NCI-H345 (cell line): ENCODE measurements around the gene CT45A3.
"Not testable (repeated sequence)": the region's sequence is repeated elsewhere in the genome, so short reads cannot be mapped to it uniquely, and the experiment has no call there.

Experiments
- DNase-seq: peaks from one replicate; lab custom pipeline; 2025; lab: John Stamatoyannopoulos, UW

CT45A3 gene, protein sequence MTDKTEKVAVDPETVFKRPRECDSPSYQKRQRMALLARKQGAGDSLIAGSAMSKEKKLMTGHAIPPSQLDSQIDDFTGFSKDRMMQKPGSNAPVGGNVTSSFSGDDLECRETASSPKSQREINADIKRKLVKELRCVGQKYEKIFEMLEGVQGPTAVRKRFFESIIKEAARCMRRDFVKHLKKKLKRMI

DNA sequence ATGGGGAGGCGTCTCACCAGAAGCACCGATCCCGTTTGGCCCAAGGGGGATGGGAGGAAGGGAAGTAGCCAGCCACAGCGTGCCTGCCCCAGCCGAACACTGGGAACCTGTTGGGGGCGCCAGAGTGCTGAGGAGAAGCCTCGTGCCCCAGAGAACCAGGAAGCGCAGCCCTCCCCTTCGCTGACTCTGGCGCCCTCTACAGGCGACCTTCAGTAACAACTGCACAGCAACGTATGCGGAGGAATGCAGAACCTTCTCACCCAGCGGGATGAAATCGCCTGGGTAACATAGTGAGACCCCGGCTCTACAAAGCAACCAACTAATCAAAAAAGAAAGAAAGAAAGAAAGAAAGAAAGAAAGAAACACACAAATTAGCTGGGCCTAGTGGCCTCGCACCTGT lies at the start of gene CT45A3:
Gene CT45A3 (minus strand): TSS at position 101 of the 400 bp plus-strand sequence. CDS start 3,747 bp downstream, outside the sequence.
- not testable (repeated sequence) for DNase-seq

DNA sequence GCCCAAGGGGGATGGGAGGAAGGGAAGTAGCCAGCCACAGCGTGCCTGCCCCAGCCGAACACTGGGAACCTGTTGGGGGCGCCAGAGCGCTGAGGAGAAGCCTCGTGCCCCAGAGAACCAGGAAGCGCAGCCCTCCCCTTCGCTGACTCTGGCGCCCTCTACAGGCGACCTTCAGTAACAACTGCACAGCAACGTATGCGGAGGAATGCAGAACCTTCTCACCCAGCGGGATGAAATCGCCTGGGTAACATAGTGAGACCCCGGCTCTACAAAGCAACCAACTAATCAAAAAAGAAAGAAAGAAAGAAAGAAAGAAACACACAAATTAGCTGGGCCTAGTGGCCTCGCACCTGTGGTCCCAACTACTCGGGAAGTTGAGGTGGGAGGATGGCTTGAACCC lies 34.7 kb upstream of the CT45A3 start, which contains the start of gene CT45A6:
Gene CT45A6 (minus strand): TSS at position 101 of the 400 bp plus-strand sequence. CDS start 3,794 bp downstream, outside the sequence.
- DNase-seq: not testable (repeated sequence)

DNA sequence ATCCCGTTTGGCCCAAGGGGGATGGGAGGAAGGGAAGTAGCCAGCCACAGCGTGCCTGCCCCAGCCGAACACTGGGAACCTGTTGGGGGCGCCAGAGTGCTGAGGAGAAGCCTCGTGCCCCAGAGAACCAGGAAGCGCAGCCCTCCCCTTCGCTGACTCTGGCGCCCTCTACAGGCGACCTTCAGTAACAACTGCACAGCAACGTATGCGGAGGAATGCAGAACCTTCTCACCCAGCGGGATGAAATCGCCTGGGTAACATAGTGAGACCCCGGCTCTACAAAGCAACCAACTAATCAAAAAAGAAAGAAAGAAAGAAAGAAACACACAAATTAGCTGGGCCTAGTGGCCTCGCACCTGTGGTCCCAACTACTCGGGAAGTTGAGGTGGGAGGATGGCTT lies 17.4 kb upstream of the CT45A3 start, which contains the start of gene CT45A5:
Gene CT45A5 (minus strand): TSS at position 101 of the 400 bp plus-strand sequence. CDS start 3,774 bp downstream, outside the sequence.
- DNase-seq: not testable (repeated sequence)

DNA sequence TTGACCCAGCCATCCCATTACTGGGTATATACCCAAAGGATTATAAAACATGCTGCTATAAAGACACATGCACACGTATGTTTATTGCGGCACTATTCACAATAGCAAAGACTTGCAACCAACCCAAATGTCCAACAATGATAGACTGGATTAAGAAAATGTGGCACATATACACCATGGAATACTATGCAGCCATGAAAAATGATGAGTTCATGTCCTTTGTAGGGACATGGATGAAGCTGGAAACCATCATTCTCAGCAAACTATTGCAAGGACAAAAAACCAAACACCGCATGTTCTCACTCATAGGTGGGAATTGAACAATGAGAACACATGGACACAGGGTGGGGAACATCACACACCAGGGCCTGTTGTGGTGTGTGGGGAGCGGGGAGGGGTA lies 23.3 kb downstream of the CT45A3 start:
- not testable (repeated sequence) for DNase-seq

DNA sequence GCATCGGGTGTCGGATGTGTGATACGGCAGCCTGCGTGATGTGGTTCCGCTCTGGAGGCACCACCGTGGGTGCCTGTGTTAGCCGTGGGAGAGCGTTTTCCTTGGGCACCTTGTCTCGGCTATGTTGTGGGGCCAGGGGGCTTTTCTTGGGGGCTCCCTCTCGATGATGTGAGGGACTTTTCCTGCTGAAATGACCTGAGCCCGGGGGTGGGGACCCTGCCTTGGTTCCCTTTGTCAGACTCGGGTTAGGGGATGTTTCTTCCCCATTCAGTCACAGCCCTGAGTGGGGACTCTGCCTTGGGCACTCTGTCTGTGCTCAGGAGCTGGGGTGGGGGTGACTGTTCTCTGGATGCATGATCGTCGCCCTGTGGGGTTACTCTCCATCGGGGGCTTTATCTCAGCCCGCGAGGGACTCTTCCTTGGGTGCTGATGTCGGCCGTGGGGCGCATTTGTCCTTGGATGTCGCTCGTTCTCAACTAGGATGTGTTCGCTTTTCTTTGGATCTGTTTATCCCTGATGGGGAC lies 26.7 kb downstream of the CT45A3 start:
- no peak for DNase-seq

DNA sequence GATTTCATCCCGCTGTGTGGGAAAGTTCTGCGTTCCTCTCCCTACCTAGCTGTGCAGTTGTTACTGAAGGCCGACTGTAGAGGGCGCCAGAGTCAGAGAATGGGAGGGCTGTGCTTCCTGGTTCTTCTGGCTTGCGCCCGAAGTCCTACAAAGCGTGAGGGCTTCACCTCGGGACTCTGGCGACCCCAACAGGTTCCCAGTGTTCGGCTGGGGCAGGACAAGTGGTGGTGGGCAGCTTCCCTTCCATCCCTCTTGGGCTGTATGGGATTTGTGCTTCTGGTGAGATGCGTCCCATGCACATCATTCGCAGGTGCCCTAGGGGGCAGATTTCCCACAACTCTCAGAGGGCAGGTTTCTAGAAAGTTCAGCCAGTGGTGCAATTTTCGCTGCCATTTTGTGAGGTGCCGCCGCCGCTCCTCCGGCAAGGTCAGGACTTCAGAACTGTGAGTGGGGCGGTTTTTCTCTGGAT lies 27.3 kb downstream of the CT45A3 start:
- no peak for DNase-seq

DNA sequence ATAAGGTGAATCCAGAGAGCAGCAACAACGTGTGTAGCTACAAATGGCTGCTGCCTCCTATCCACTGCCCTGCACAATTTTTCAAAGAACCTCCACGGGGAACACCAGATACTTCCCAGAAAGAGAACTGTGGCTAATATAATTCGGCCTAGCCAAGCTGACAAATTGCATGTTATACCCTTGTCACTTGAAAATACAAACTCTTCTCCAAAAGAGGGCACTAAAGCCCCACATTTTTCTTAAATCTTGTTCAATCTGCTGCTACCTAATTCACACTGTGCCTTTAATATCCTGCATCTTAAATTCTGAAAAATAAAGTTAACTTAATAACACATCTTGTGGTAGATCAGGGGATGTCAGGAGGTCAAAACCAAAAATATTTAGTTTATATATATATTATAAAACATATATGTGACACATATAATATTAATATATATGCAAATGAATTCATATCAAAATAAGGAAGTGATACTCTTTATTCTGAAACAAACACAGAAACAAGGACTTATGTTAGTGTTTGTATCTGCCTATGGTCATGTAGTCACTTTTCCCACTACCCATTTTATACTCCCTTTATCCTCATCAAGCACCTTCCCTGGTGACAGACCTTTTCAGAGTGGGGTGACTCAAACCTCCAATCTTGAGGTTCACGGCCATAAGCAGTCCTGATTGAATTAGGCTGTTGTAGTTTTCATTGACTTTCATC lies 30.5 kb downstream of the CT45A3 start:
- DNase-seq: no peak

DNA sequence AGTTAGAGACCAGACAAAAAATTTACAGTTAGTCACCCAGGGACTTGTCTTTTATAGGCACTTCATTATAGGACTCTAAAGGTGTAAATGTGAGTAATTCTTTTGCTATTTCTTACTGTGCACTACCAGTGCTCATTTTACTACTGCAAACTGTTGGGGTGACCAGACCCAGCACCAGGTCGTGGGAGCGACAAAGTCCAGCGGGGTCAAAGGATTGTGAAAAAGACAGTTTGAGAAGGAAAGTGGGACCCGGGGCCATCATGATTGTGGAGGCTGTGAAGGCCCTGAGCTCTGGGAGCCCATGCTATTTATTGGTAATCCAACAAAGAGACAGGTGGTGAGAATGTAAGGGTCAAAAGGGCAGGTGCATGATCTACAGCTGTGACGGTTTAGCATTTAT lies 33.3 kb downstream of the CT45A3 start:
- DNase-seq: not testable (repeated sequence)

DNA sequence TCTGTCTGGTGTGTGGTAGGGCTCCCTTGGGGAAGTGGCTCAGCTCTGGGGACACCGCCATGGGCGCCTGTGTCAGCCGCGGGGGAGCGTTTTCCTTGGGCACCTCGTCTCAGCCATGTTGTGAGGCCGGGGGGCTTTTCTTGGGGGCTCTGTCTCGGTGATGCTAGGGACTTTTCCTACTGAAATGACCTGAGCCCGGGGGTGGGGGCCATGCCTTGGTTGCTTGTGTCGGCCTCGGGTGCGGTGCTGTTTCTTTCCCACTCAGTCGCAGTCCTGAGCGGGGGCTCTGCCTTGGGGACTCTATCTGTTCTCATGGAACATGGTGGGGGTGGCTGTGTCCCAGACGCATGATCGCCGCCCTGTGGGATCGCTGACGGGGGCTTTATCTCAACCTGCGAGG lies 54.2 kb downstream of the CT45A3 start:
- no peak for DNase-seq

DNA sequence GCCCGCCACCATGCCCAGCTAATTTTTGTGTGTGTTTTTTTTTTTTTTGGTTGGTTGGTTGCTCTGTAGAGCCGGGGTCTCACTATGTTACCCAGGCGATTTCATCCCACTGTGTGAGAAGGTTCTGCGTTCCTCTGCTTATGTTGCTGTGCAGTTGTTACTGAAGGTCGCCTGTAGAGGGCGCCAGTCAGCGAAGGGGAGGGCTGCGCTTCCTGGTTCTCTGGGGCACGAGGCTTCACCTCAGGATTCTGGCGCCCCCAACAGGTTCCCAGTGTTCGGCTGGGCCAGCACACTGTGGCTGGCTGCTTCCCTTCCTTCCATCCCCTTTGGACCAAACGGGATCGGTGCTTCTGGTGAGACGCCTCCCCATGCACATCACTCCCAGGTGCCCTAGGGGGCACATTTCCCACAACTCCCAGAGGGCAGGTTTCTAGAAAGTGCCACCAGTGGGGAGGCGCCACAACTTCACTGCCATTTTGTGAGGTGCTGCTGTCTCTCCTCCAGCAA lies 54.8 kb downstream of the CT45A3 start, which contains the start of gene CT45A1:
Gene CT45A1 (plus strand): TSS at position 457 of the 507 bp plus-strand sequence. CDS start 5,302 bp downstream, outside the sequence.
- not testable (repeated sequence) for DNase-seq
